ENCODE results near the gene C14orf132.
"Not testable (repeated sequence)": the region's sequence is repeated elsewhere in the genome, so short reads cannot be mapped to it uniquely, and the experiment has no call there.

Gene C14orf132

GRCh38 chr14:96038920-96039632 is at the start of gene C14orf132:
TSS of gene C14orf132 (plus strand) at chr14:96039362. CDS start at chr14:96039501, 139 bp downstream.
- no peak for DNase-seq

GRCh38 chr14:95993768-95994592 is 45.2 kb upstream of the C14orf132 start:
- DNase-seq, result no peak

- no peak for DNase-seq
These were observed 44.6 kb upstream of the C14orf132 start for GRCh38 chr14:95994593-95994928.

- DNase-seq, result no peak
These were observed 40.5 kb upstream of the C14orf132 start for GRCh38 chr14:95998656-95999055.

- no peak for DNase-seq
These were observed 37.2 kb upstream of the C14orf132 start for GRCh38 chr14:96001866-96002497.

GRCh38 chr14:96002498-96002884 is 36.7 kb upstream of the C14orf132 start:
- no peak for DNase-seq

- no peak for DNase-seq
These were observed 28.0 kb upstream of the C14orf132 start for GRCh38 chr14:96011131-96011530.

- DNase-seq, result no peak
These were observed 27.6 kb upstream of the C14orf132 start for GRCh38 chr14:96011607-96012006.

- DNase-seq, result not testable (repeated sequence)
These were observed 26.4 kb upstream of the C14orf132 start for GRCh38 chr14:96012757-96013156.

- DNase-seq, result no peak
These were observed 25.0 kb upstream of the C14orf132 start for GRCh38 chr14:96014176-96014575.

GRCh38 chr14:96016501-96017160 is 22.5 kb upstream of the C14orf132 start:
- DNase-seq, result no peak

GRCh38 chr14:96017882-96018281 is 21.3 kb upstream of the C14orf132 start:
- DNase-seq, result no peak

GRCh38 chr14:96027431-96028355 is 11.5 kb upstream of the C14orf132 start:
- no peak for DNase-seq

- no peak for DNase-seq
These were observed 10.0 kb upstream of the C14orf132 start for GRCh38 chr14:96029089-96029645.

- DNase-seq, result no peak
These were observed 8.9 kb upstream of the C14orf132 start for GRCh38 chr14:96030108-96030760.

GRCh38 chr14:96031691-96032090 is 7.5 kb upstream of the C14orf132 start:
- DNase-seq, result no peak

GRCh38 chr14:96035456-96035855 is 3.7 kb upstream of the C14orf132 start:
- no peak for DNase-seq

GRCh38 chr14:96037891-96038557 is 1.1 kb upstream of the C14orf132 start:
- DNase-seq, result no peak

- DNase-seq, result no peak
These were observed 623 bp upstream of the C14orf132 start for GRCh38 chr14:96038558-96038919.

GRCh38 chr14:96039633-96040311 is 610 bp downstream of the C14orf132 start:
- no peak for DNase-seq

Data from activated CD4-positive, CD25-positive, alpha-beta regulatory T cell (primary cell).